Astrocyte of the cerebellum (primary cell): ENCODE results near the gene HTT.

Source experiments
- DNase-seq: peaks from one replicate; pipeline ENCODE4 v3.0.0-alpha.2; 2011; ENCODE audit warnings: low read depth
- H3K4me3 ChIP-seq: 2 replicates; pipeline ENCODE4 v1.5.1; 2011; ENCODE audit warnings: mild to moderate bottlenecking, low read depth, low read length, moderate library complexity
- CTCF ChIP-seq: IDR thresholded peaks from 2 replicates; pipeline ENCODE4 v1.5.1; 2012; ENCODE audit warnings: low read length, low read depth, moderate library complexity, mild to moderate bottlenecking; ENCODE audit errors: missing control alignments
- in situ Hi-C: cut with HindIII; loops from 2 replicates; pipeline ENCODE4 v1.10.0; 2017; ENCODE audit warnings: low sequenced_read_pairs

The HTT gene

GRCh38 chr4:3074078-3074845, at the start of gene HTT, which contains the start of gene HTT-AS:
HTT (plus strand) TSS chr4:3074681; CDS start chr4:3074826, 145 bp downstream.
HTT-AS (minus strand) TSS chr4:3074538.
- peak within 1 kb of the TSS; percentile 61 for H3K4me3 ChIP-seq
- peak; percentile 10 for TF ChIP-seq CTCF
- DNase-seq = peak; percentile 85
- in situ Hi-C loops = loop anchor here (25.0 kb wide), 1 partner anchor 112 kb away; the partner anchor contains the start of genes GRK4 and NOP14

- no peak overlapping the region for H3K4me3 ChIP-seq
- no peak for DNase-seq
- no peak for TF ChIP-seq CTCF
- in situ Hi-C loops = no loop called here
Observed at GRCh38 chr4:3025881-3026280, 48.6 kb upstream of the HTT start.

GRCh38 chr4:3026540-3026939, 47.9 kb upstream of the HTT start:
- TF ChIP-seq CTCF = no peak
- in situ Hi-C loops = no loop called here
- H3K4me3 ChIP-seq = no peak overlapping the region
- DNase-seq = no peak

- no peak for DNase-seq
- in situ Hi-C loops = no loop called here
- no peak overlapping the region for H3K4me3 ChIP-seq
- no peak for TF ChIP-seq CTCF
Observed at GRCh38 chr4:3029464-3029863, 45.0 kb upstream of the HTT start.

GRCh38 chr4:3030566-3031356, 43.7 kb upstream of the HTT start:
- no peak for DNase-seq
- in situ Hi-C loops = no loop called here
- no peak overlapping the region for H3K4me3 ChIP-seq
- no peak for TF ChIP-seq CTCF

GRCh38 chr4:3031357-3032082, 43.0 kb upstream of the HTT start:
- TF ChIP-seq CTCF = no peak
- in situ Hi-C loops = no loop called here
- no peak overlapping the region for H3K4me3 ChIP-seq
- DNase-seq = no peak
